Loucy (cell line): ENCODE data around the gene ZNF76.

ENCODE experiments used
- CTCF ChIP-seq: fragments of 200-600 bp; sonication (generic); conservative IDR thresholded peaks from 2 replicates; pipeline ENCODE4 v1.5.1; 2014; ENCODE audit warnings: mild to moderate bottlenecking, antibody characterized with exemption, low read length
- EZH2phosphoT487 ChIP-seq: fragments of 200-600 bp; IDR thresholded peaks from 2 replicates; pipeline ENCODE4 v1.6.1; 2018; ENCODE audit warnings: antibody characterized with exemption, mild to moderate bottlenecking, moderate library complexity, borderline replicate concordance

GRCh38 chr6:35272005-35272404, 12.5 kb downstream of the ZNF76 start:
- no peak for TF ChIP-seq CTCF
- TF ChIP-seq EZH2phosphoT487 = no peak
